Uterus (tissue), 4 donors: ENCODE measurements around the gene KRT28. TPM values are rescaled to one million over a fixed set of nuclear protein-coding genes. Genes with fewer than 3 reads are reported as not detected.

ENCODE experiments used
- DNase-seq, 2 donors: peaks; one replicate each; pipeline ENCODE4 v3.0.0-alpha.2; 2019 to 2020
- H3K27ac ChIP-seq, 2 donors: fragments of 200-600 bp; sonication (generic); 1 replicate in 1 of 2; 2 replicates in 1 of 2; pipeline ENCODE4 v1.5.1; 2016 to 2018
- H3K27me3 ChIP-seq, 2 donors: fragments of 200-600 bp; sonication (generic); one replicate each; pipeline ENCODE4 v1.5.1; 2018 to 2019; ENCODE audit warnings: control low read depth in 1 of 2
- H3K36me3 ChIP-seq, 2 donors: fragments of 200-600 bp; sonication (generic); one replicate each; pipeline ENCODE4 v1.5.1; 2019; ENCODE audit warnings: control low read depth in 1 of 2
- H3K4me1 ChIP-seq, 2 donors: fragments of 200-600 bp; sonication (generic); one replicate each; pipeline ENCODE4 v1.5.1; 2018 to 2019; ENCODE audit warnings: control low read depth in 1 of 2
- H3K4me3 ChIP-seq, 2 donors: fragments of 200-600 bp; sonication (generic); 1 replicate in 1 of 2; 2 replicates in 1 of 2; pipeline ENCODE4 v1.5.1; 2018 to 2019; ENCODE audit warnings: mild to moderate bottlenecking in 1 of 2
- H3K9me3 ChIP-seq, 2 donors: fragments of 200-600 bp; sonication (generic); one replicate each; pipeline ENCODE4 v1.5.1; 2019; ENCODE audit warnings: control low read depth in 1 of 2
- POLR2A ChIP-seq, 2 donors: fragments of 450-650 bp; IDR thresholded peaks; one replicate each; pipeline ENCODE4 v1.6.1; 2016; ENCODE audit warnings: antibody characterized with exemption in 2 of 2, mild to moderate bottlenecking in 1 of 2, moderate library complexity in 1 of 2
- intact Hi-C: fragments of 100-400 bp; cut with DNase I; formaldehyde crosslinking; loops from one replicate; pipeline ENCODE4 v1.15.1; 2023; ENCODE audit warnings: low total_unique reads
- total RNA-seq, 4 donors: library from RNA; depleted of rRNA in 3 of 4; stranded (reverse); fragments of >200 nt in 3 of 4; gene quantifications; one replicate each; pipeline versions ENCODE4 v1.1.0 to v1.2.4, GENCODE V29; 2014 to 2023
- TF ChIP-seq, protein P1 (sequence below), 4 experiments: fragments of 200-600 bp in 2 of 4; fragments of 450-650 bp in 2 of 4; sonication (generic) in 2 of 4; IDR thresholded peaks; one replicate each; pipeline ENCODE4 v1.5.1; 2016 to 2019; ENCODE audit warnings: antibody characterized with exemption in 4 of 4, mild to moderate bottlenecking in 2 of 4, moderate library complexity in 1 of 4
- donor health status: DM: yes; HTN: yes; CAD: no.

Gene KRT28
- total RNA-seq, 4 donors from 2014 or later = not detected

DNA sequence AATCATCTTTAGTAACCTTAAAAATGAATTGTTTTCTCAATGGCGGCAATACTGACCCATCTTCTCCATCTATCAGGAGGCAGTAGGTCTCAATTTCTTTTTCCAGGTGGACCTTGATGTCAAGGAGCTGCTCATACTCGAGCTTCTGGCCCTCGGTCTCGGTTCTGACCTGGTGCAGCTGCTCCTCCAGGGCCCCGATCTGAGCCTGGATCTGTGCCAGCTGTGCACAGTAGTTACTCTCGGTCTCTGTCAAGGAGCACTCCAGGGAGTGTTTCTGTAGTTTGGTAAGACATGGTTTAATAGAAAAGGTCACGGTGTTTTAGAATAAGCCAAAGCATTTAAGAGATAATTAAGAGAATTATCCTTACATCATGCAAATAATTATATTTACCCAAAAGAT is 22.3 kb downstream of the KRT28 start:
- H3K27me3 ChIP-seq = peaks cover 0 to 13% of the 10 kb centered on the region in 2 donors
- intact Hi-C loops = no loop called here

DNA sequence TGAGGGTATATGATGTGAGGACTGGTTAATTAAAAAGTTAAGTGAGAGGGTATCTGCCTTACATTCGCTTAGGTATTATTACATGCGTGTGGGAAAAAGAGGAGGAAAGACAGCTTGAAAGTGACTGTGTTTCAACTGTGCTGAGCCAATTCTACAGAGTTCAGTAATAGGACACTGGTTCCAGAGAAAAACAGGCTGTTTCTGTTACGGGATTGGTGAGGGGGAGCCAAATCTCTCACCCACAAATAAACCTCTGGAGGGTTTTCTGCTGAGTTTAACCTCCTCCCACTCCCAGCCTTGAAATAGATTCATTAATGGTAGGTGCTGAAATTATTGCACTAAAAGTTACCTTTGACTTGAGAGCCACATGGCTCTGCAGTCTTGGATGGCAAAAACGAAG is 23.8 kb downstream of the KRT28 start:
- H3K27ac ChIP-seq = no peak overlapping the region
- no peak overlapping the region for H3K4me3 ChIP-seq
- no peaks in the 10 kb centered on the region for H3K9me3 ChIP-seq
- no peaks in the 10 kb centered on the region for H3K4me1 ChIP-seq
- intact Hi-C loops = no loop called here
- DNase-seq = no peak
- TF ChIP-seq, protein P1, sequence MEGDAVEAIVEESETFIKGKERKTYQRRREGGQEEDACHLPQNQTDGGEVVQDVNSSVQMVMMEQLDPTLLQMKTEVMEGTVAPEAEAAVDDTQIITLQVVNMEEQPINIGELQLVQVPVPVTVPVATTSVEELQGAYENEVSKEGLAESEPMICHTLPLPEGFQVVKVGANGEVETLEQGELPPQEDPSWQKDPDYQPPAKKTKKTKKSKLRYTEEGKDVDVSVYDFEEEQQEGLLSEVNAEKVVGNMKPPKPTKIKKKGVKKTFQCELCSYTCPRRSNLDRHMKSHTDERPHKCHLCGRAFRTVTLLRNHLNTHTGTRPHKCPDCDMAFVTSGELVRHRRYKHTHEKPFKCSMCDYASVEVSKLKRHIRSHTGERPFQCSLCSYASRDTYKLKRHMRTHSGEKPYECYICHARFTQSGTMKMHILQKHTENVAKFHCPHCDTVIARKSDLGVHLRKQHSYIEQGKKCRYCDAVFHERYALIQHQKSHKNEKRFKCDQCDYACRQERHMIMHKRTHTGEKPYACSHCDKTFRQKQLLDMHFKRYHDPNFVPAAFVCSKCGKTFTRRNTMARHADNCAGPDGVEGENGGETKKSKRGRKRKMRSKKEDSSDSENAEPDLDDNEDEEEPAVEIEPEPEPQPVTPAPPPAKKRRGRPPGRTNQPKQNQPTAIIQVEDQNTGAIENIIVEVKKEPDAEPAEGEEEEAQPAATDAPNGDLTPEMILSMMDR (IDR thresholded peaks at IDR 0.05) = no peak
- TF ChIP-seq POLR2A (IDR thresholded peaks at IDR 0.05) = no peak
- H3K36me3 ChIP-seq = no peaks in the 10 kb centered on the region
- H3K27me3 ChIP-seq = peaks cover 0 to 13% of the 10 kb centered on the region in 2 donors

More for the DNA sequence above, 22.3 kb downstream of the KRT28 start:
- Histone ChIP-seq H3K4me3 (no peak overlapping the region), H3K36me3 (no peaks in the 10 kb centered on the region), H3K27ac (no peak overlapping the region), H3K4me1 (no peaks in the 10 kb centered on the region), H3K9me3 (no peaks in the 10 kb centered on the region)
- TF ChIP-seq POLR2A (IDR thresholded peaks at IDR 0.05) = no peak
- TF ChIP-seq, protein P1 (IDR thresholded peaks at IDR 0.05) = no peak
- no peak for DNase-seq

DNA sequence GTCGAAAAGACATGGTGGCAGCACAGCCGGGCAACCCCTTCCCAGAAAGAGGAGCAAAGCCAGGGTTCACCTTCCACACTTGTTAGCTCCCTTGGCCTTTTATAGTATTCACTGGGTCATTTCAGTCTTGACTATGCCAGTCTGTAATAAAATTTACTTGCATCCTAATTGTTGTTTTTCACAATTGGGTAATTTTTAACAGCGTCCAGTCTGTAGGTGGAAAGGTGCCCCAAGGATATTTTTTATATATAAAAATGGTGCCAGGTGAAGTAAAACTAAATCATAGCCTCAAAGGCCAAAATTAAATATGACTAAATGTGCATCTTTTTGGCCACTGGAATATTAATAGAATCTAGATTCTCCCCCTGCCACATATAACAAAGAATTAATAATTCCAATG is 27.7 kb downstream of the KRT28 start, which contains the start of gene KRT26:
TSS of gene KRT26 (minus strand) at position 101 of the 400 bp plus-strand sequence. CDS start at position 13, 88 bp downstream.
- Histone ChIP-seq H3K9me3 (no peaks in the 10 kb centered on the region), H3K4me3 (no peak within 1 kb of the TSS), H3K27ac (no peak within 1 kb of the TSS), H3K36me3 (no peaks in the 10 kb centered on the region), H3K27me3 (peaks cover 0 to 5% of the 10 kb centered on the region in 2 donors), H3K4me1 (no peaks in the 10 kb centered on the region)
- intact Hi-C loops = no loop called here
- TF ChIP-seq POLR2A (IDR thresholded peaks at IDR 0.05) = no peak
- TF ChIP-seq, protein P1 (IDR thresholded peaks at IDR 0.05) = no peak
- no peak for DNase-seq

DNA sequence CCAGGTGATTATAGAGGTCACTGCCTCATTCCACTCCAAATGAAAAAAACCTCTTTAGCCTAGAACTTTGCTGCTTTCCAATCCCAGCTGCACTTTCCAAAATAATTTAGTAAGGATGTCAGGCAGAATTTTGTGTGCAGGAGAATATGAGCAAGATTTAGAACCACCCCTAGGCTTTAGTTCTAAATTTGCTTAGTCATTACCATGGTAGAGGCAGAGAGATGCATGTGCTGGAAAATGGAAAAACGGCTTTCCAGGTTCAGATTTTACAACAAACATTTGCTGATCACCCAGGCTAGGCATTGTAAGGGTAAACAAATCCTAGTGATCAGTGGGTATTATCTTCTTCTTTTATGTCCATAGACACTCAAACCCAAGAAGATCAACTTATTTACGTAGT is 34.1 kb downstream of the KRT28 start:
- TF ChIP-seq POLR2A (IDR thresholded peaks at IDR 0.05) = no peak
- TF ChIP-seq, protein P1 (IDR thresholded peaks at IDR 0.05) = no peak
- Histone ChIP-seq H3K4me1 (no peaks in the 10 kb centered on the region), H3K36me3 (no peaks in the 10 kb centered on the region), H3K27ac (no peak overlapping the region), H3K27me3 (no peaks in the 10 kb centered on the region), H3K9me3 (peaks cover 0 to 6% of the 10 kb centered on the region in 2 donors), H3K4me3 (no peak overlapping the region)
- no peak for DNase-seq
- intact Hi-C loops = no loop called here

DNA sequence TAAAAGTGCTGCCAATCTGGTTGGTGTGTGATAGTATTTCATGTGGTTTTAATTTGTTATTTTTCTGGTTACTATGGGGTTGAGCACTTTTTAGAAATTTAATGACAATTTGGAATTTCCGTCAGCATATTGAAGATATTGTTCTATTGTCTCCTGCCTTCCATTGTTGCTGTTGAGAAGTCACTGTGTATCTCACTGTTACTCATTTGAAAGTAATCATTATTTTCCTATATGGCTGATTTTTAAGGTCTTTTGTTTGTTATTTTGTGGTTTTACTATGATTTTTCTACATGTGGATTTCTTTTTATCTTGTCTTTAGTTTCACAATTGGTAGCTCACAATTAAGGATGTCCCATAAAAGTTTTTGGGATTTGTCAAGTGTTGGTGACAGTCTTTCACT is 36.0 kb downstream of the KRT28 start:
- TF ChIP-seq POLR2A (IDR thresholded peaks at IDR 0.05) = no peak
- TF ChIP-seq, protein P1 (IDR thresholded peaks at IDR 0.05) = no peak
- H3K4me1 ChIP-seq = no peaks in the 10 kb centered on the region
- no peak overlapping the region for H3K4me3 ChIP-seq
- H3K36me3 ChIP-seq = no peaks in the 10 kb centered on the region
- no peak overlapping the region for H3K27ac ChIP-seq
- intact Hi-C loops = no loop called here
- H3K27me3 ChIP-seq = no peaks in the 10 kb centered on the region
- no peak for DNase-seq
- peaks cover 0 to 16% of the 10 kb centered on the region in 2 donors for H3K9me3 ChIP-seq
